Activated CD4-positive, alpha-beta T cell treated with anti-CD3 and anti-CD28 coated beads, Interleukin-10, Interleukin-2, amounts not matched to agents 100 ng/mL and 50 ng/mL, durations not matched to agents 16 hours and 8 hours (primary cell): ENCODE results near the gene ABCA13.
A peak's percentile ranks its signal among the peaks of the same experiment; 100 is the strongest.

Experiments
- DNase-seq: peaks from one replicate; pipeline ENCODE4 v3.0.0-alpha.2; 2020

Gene ABCA13

DNA sequence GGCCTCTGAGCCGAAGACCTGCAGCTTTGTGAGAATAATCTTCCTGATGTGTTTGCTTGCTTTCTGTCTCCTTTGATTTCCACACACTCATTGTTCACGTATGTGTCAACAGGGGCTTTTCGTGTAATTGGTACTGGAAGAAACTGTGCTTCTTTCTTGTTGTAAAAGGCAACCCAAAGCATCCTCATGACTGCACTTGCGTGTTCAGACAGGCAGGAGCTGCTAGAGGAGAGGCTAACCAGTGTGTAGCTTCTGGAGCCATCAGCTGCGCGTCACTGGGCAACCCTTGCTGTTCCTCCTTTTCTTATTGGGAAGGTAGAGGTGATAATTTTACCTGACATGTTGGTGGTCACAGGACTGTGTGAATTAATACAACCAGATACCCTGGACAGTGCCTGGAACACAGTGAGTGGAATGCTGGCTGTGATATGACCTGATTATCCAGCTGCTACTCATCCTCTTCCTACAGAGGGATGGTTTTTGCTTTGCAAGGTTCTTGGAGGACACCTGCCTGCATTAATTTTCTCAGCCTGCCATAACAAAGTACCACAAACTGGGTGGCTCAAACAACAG, 213.0 kb downstream of the ABCA13 start:
- DNase-seq = no peak

DNA sequence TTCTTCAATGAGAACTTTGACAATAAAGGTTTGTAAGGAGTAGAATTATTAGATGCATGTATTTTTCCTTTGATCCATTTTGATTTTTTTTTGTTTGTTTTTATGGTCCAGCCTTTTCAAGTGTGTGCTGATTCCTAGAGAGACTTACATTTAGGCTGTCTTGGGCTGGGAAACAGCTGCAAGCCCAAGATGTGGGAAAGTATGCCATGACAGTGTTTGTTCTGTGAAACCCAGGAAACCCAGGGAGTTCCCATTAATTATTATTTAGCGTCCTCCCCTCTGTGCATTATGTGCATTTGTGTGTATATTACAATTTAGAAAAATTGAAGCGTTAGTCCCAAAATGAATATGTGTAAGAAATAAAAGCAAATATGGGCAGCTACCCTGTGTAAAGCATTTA, 216.7 kb downstream of the ABCA13 start:
- no peak for DNase-seq

DNA sequence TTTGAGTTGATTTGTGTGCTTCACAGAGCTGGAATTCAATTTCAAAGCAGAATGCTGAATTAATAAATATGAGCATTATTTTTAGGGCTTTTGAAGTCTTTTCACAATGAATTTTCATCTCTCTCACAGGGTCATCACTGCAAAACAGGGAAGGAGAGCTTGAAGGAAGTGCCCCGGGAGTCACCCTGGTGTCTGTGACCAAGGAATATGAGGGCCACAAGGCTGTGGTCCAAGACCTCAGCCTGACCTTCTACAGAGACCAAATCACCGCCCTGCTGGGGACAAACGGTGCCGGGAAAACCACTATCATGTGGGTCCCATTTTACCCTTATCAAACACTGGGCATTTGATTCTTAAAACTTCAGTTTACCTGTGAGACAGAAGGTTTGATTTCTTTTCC, 217.7 kb downstream of the ABCA13 start:
- DNase-seq = no peak

DNA sequence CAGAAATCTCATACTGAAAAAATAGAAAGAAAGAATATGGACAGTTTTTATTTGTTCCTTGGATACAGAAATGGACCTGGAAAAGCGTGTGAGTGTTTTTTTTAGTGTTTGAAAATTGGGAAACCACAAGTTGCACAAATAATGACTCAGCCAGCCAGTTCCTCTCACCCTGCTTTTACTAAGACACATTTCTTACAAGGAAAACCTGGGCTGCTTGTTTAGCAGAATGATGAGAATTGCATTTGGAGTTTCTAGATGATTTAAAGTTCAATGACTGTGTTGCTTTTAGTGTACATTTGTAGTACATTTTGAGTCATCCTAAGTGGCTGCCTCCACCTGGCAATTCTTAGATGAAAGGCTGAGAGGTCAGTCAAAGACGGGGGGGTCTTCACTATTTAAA, 218.7 kb downstream of the ABCA13 start:
- DNase-seq = peak; percentile 57

DNA sequence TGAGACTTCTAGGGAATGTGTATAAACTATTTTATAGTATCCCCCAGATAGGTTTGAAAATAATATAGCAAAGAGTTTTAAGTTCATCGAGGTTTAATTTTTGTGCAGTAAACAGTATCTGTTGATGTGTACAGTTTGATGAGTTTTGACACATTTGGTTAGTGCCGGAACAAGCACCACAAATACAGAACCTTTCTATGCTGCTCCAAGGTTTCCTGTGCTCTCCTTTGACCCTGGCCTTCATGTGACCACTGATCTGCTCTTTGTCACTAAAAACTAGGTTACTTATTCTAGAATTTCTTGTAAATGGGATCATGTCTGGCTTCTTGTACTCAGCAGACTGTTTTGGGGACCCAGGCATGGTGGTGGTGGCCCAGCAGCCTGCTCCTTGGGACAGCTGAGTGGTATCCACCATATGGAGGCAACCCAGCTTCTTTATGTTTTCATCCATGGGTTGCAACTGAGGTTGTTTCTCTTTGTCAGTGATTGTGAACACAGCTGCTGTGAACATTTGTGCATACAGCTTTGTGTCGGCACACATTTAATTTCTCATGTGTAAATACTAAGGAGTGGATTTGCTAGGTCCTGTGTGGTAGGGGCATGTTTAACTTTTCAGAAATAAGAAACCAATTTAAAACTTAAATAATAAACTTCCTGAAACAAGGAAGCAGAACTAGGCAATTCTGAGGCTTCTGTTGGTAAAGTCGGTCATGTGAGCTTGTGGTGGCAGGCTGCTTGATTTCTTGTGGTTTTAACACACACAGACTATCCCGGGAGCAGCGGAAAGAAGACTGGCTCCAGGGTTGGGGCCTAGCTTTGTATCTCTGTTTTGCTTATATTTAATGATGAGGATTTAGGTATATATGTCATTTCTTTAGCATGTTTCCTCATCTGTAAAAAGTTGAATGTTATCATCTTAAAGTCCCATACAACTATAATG, 219.4 kb downstream of the ABCA13 start:
- DNase-seq = no peak

DNA sequence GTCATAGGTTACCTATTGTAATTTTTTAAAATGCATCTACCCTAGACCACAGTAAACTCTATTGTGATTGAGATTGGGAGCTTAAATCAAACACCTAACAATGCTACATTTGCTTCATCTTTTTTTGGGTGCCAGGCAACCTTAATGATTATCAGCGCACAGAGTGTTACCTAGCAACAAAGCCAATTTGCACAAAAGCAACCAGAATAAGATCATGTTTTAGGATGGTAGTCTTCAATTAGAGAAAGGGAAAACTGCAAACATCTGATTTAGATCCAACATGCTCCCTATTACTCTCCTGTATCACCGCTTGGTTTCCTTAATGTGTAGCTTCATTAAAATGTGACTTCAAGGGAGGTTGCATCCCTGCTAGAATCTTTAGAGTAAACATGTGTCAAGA, 226.9 kb downstream of the ABCA13 start:
- no peak for DNase-seq

DNA sequence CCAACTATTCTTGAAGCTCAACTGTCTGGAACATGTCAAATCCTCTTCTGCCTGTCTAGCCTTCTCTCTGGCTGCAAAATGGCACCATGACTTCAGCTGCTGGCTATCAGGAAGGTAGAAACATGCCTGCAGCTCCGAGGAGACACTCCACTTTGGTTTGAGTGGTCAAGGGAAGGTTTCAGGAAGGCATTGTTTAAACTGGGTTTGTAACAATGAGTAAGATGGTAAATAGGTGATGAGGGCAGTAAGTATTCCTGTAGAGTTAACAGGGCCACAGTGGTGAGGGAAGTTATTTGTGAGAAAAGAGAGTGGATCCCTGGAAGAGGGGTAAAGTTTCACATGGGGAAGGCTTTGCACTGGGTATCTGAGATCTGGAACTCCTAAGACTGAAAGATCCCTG, 231.5 kb downstream of the ABCA13 start:
- no peak for DNase-seq

DNA sequence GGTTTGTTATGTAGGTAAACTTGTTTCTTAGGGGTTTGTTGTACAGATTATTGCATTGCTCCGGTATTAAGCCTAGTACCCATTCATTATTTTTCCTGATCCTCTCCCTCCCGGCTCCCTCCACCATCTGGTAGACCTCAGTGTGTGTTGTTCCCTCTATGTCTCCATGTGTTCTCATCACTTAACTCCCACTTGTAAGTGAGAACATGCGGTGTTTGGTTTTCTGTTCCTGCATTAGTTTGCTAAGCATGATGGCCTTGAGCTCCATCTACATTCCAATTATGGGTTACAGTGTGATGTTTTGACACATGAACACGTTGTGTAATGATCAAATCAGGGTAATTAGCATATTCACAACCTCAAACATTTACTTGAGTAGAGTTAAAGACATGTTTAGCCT, 237.5 kb downstream of the ABCA13 start:
- DNase-seq = no peak

DNA sequence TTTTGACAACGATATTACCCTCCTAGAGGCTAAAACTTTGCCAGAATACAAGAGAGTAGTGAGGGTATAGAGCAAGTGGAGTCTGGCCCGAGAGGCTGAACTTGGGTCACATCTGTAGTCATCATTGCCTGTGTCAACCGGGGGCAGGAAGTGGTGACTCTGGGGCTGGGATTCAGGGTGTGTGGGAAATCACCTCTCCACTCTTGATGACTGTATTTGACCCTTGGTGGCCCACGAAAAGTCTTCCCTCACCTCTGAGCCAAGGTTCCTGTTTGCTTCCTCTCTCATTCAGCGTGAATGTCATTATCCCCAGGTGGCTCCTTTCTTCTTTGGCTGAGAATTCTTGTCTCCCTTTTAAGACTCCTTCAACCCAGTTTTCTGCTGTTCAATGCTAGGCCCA, 240.4 kb downstream of the ABCA13 start:
- peak; percentile 21 for DNase-seq

DNA sequence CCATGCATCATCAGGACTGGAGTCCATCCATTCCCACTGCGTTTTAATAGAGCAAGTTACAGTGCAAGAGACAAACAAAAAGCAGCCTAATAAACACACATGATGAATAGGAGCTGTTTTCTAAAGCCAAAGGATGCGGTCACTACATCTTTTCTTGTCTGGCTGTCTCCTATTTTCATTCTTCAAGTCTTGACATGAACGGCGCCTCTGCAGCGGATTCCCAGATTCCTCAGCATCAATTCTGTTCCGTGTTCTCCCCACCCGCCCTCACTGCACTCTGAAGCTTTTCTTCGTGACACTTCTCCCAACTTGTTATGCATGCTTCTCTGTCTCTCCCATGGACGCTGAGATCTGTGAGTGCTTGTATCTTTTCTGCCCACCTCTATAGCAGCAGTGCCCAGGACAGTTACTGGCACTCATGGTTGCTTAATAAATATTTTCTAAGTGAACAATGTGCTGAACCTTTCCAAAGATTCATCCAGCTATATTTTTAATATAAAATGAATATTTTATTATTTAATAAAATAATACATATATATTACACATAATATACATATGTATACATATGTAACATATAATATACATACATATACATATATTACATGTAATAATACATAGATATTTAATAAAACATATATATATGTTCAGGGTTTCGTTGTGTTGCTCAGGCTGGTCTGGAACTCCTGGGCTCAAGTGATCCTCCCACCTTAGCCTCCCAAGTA, 242.9 kb downstream of the ABCA13 start:
- no peak for DNase-seq

DNA sequence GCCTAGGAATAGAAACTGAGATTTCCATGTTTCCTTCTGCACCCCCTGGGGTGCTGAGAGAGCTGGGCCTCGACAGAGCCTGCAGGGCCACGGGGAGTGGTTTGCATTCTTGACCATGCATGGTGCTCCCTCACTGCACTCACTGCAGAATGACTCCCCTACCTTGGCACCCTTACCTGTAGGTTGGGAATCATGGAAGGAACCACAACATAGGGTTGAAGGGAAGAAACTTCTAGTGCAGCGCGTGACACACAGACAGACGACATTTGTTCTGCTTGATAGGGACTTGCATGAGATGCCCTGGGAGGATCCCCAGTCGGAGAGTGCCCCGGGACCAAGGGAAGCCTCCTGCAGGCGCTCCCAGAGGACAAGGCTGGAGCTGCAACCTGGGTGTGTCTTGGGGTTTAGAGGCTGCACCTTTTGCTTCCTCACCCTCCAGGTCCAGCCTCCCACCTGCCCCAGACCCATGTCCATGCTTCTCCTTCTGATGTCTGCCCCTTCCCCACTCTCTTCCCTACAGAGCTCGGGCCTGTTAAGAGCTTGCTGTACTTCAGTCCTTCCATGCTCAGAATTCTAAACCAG, 245.2 kb downstream of the ABCA13 start:
- no peak for DNase-seq

DNA sequence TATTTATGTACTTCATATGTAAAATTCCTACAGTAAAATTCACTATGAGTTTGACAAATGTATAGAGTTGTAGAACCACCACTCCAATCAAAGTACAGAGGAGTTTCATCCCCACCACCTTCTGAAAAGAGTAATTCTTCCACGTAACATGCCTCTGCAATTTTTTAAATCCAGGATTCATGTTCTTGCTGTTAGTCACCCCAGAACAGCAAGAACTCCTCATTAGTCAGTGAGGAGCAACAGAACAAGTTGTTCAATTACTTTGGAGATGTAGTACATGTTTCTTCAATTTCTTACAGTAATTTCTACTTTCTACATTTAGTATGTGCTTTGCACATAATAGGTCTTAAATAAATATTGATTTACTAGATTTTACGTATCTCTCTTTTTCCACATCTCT, 248.1 kb downstream of the ABCA13 start:
- DNase-seq = no peak

DNA sequence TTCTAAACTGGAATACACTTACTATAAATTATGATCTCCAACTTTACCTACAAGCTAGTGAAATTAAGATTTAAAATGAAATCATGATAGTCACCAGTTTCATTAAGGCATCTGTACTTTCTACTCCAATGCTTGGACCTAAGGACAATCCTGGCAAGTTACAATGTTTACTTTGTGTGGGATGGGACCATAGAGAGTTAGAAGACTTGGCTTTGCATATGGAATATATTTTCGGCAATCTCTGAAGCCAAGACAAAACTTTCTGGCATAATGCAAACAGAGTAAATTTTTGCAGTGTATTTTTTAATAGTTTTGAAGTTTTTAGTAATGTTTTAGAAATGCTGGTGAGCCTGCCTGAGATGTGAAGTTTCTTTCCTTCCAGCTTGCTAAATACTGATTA, 248.9 kb downstream of the ABCA13 start:
- DNase-seq = no peak

DNA sequence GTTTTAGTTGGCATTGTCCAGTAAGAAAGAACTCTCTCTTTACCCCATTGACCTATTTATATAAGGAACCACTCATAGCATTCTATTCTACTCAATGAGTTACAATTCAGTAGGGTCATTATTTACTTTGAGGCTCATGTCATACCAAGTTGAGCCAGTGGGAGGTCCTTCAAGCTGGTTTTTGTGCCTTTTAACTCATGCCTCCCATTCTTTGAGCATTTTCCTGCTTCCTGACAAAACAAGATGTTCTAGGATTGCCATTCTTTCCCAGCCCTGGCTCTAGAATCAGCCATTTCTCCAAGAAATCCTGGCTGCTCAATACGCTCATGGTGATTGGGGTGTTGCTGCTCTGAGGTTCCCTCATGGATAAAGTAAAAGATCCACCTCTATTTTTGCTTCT, 250.1 kb downstream of the ABCA13 start:
- no peak for DNase-seq

DNA sequence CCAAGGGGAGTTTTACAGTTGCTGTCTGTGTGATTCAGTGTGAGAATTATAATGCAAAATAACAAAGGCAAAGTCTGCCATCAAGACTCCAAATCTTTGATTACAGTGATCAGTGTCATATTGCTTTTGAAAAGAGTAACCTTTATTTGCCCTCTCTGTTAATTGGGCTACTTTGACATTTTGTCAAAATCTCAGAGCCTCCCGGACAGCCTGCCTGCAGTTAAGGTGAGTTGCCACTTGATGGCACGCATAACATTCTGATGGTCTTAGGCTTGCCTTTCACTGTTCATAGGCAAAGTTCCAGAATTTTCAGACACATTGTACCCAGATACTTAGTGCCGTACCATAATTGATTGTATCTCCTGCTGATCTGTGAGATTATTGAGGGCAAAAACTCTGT, 253.5 kb downstream of the ABCA13 start:
- DNase-seq = peak; percentile 4

DNA sequence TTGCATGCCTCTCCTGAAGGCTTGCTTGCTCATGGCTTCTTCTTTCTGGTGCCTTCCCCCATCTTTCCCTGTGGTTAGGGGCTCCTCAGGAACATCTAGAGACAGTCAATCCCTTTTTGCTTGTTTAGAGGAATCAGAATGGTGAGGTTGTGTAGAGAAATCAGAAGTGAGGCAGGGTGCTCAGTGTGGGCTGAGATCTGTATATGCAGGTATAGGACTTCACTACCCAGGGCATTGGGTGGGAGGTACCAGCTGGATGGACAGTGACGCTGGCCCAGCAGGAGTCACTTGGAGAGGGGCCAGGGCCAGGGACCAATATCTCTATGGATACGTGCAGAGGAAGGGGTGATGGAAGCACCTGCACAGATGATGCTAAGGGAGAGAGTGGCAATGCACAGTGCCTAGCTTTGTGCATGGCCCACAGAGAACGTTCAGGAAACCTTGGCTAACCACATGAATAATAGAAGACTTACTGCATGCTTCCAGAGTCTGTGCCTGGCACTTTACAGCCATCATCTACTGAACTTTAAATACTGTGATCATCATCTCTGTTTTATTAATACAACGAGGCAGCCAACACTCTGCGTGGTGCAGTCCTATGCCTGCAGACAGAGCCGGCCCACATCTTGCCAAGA, 255.2 kb downstream of the ABCA13 start:
- no peak for DNase-seq

DNA sequence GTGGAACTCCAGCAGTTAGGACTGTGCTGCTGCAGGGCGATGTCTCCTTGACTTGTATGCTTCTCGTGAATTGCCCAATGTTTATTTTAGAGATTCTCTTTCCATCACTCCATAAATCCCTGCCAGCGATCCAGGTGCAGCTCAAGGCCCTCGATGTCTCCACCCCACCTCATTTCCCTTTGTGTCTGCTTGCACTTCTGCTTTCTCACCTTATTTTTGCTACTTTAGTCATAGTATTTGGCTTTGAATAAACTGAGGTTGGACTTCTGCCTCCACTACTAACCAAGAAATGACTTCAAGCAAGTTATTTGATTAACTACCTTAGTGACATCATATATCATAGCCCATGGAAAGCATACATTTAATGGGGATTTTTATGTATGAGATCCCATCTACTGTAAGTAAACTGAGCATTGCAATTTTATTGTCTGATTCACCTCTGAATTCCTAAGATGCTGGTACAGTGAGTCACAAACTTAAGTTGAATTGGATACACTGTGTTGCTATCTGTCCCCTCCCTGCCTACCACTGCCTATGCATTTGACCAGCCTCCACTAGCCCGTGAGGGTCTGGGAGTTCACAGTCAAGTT, 255.8 kb downstream of the ABCA13 start:
- DNase-seq = no peak

DNA sequence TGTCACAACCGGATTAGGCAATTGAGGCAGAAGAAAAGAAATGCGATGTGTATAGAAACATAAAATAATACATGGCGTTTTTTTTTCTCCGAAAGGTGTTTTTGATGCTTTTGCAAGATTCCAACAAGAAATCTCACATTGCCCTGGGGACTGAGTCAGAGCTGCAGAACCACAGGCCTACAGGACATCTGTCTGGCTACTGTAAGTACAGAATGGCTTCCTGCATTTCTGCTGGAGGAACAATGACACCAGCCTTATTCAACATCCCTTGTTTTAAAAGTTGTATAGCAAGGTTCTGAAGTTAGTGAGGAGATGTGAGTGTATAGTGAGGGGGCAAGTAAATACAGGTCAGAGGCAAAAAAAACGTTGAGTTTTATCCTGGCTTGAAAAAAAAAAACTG, 256.4 kb downstream of the ABCA13 start:
- no peak for DNase-seq

DNA sequence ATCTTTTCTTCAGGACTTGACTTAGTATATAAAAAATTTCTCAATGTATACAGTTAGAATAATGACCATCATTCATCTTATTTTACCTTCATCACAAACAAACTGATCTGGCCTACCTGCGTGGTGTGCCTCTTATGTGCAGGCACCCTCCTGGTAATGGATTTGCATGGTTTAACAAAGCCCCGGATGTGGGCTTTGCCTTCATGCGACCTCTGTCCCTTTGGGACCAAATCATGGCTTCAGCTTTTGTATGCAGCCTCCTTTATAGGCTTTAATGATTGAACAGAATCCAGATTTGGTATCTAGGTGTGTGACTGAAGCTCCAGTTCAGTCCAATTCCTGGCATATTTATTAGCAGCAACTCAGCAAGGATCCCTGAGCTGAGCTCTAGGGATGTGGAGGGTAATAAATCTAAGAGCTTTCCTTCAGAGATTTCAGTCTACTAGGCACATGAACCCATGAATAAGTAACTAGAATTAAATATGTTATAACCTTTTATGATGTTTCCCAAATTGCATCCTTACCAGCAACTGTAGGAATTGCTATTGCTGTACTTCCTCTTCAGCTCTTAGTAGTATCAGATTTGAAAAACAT, 256.9 kb downstream of the ABCA13 start:
- no peak for DNase-seq

DNA sequence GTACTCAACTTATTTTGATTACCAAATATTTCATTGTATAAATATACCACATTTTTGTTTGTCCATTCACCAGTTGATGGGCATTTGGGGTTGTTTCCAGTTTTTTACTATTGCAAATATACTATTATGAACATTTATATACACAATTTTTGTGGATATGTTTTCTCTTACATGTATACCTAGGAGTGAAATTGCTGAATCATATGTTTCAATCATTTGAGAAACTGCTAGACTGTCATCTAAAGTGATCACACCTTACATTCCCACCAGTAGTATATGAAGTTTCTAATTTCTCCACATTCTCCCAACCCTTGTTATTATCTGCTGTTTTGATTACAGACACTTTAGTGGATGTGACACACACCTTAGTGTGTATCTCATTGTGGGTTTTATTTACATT, 257.9 kb downstream of the ABCA13 start:
- no peak for DNase-seq

DNA sequence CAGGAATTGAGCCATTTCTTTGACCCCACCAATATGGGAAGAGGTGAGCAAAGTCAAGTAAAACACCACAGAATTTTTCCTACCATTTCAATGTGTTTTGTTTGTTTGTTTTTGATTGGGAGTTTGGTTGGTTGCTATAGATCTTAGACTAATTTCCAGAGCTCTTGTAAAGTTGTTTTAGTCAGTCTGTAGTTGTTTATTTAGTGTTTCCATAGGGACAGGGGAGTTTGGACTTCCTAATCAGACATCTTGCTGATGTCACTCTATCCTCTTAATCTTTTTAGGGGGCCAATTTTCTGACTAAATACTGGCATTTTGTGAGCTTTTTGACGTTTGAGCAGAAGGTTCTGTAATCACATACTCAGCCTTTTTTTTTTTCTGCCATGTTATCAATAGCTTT, 266.9 kb downstream of the ABCA13 start:
- DNase-seq = no peak

DNA sequence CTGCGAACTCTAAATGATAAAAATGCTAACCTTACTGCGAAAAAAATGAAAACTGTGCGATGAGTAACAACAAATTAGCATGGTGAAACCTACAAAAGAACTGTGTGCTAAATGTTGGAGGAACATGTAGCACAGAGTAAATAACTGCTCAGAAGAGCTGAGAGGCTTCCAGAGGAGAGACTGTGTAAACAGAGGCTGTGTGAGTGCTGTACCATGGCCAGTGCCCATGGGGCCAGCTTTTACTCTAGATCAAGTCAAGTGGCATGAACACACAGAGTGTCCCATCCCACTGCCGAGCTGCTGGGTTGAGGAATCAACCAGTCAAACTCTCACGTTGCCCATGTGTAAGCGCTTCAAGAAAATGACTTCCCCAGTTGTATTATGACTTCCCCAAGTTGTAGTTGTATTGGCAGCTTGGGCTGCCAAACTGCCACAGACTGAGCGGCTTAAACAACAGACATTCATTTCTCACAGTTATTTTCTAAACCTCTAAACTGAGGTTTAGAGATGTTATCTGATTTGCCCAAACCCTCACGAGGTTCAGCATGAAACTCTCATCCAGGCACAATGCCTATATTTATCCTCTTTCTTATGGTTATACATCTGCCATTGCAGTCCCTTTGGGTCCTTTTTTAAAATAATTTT, 270.7 kb downstream of the ABCA13 start:
- no peak for DNase-seq
